ENCODE data around the gene MARK1.

MARK1 gene

DNA sequence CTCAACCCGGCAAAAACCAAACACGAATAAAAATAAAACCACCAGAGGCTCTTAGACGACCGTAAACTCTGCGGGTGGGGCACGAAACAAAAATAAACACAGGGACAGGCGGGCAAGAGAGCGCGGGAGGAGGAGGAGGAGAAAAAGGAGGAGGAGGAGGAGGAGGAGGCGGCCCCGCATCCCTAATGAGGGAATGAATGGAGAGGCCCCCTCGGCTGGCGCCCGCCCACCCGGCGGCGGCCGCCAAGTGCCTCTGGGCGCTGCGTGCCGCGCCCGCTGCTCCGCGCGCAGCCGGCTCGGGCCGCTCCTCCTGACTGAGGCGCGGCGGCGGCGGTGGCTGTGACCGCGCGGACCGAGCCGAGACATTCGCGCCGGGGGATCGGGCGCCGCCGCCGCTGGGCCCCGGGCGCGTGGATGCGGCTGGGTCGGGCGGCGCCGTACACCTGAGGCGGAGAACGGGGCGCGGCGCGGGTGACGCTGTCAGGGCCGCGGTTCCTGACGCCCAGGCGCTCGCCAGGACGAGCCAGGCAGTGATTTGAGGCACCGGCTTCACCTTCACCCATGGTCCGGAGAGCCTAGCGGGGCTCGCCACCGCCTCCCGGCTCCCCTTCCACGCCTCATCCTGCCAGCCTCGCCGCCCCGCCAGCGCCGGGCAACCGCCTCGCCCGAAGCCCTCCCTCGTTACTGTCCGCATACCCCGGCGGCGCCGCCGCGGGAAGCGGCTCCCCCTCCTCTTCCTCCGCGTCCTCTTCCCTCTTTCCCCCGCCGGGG, at the start of gene MARK1:
TSS of gene MARK1 (plus strand) at position 229 of the 771 bp plus-strand sequence. CDS start 687 bp downstream, outside the sequence.
- DNase-seq: no peak

DNA sequence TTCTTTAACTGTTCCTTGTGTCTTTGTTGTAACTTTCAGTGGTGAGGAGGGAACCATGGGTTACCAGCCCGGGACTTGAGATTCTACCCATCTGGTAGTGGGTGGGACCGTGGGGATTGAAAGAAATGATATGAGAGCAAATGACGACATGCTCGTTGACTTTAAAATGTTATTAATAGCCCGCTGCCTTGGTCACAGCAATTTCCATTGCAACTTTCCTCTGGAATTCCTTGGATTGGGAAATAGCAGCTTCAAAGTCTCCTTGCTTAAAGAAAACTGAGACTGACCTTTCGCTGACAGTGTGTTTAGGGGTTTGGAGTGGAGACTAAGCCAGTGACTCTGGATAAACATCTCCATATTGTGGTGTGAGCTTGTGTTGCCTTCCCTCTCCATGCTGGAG, 44.2 kb upstream of the MARK1 start:
- DNase-seq: no peak

DNA sequence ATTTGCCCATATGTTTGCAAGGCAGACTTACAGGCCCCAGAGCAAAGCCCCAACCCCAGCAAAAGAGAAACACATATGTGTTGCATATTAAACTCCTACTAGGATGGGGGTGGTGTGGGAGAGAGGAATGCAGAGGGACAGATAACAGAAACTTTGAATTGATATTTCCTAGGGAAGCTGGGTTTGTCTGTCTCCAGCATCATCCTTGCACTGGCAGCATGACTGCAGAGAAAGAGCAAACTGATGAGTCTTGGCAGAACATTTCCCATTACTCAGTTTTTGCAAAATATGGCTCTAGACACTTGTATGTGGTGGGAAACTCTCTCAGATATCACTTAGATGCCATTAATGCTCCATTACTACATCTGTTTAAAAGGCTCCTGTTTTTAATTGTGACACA, 43.8 kb upstream of the MARK1 start:
- no peak for DNase-seq

DNA sequence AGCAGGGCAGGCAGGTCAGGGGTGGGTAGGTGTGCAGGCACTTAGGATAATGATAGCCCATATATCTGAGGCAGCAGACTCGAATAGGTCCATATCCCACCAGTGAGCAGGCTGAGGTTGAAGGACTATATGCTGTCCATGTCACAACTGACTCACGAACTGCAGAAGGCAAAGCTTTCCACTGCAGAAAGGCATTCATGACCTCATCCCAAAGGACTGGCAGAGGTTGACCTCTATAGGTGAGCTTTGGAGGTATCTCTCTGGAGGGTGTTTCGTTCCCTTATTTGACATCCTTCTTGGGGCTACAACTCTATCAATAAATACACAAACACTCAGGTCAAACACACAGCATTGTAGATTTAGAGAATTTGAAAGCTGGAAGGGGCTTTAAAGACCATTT, 42.8 kb upstream of the MARK1 start:
- no peak for DNase-seq

DNA sequence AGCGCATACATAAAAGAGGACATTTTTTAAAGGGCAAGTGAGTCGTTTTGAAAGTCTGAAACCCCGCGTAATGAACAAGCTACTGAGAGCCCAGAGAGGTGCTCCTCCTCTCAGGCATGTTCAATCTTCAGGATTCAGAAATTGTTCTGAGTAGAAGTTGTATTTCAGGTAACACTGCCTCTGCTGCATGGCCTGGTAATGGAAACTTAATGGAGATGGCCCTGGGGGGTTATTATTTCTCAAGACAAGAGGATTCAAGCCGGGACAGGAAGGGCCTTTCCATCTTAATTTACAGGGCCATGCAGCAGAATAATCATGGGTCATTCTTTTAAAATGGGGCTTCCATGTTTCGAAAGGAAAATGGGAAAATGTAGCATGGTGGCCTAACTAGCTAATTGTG, 42.1 kb upstream of the MARK1 start:
- DNase-seq: no peak

DNA sequence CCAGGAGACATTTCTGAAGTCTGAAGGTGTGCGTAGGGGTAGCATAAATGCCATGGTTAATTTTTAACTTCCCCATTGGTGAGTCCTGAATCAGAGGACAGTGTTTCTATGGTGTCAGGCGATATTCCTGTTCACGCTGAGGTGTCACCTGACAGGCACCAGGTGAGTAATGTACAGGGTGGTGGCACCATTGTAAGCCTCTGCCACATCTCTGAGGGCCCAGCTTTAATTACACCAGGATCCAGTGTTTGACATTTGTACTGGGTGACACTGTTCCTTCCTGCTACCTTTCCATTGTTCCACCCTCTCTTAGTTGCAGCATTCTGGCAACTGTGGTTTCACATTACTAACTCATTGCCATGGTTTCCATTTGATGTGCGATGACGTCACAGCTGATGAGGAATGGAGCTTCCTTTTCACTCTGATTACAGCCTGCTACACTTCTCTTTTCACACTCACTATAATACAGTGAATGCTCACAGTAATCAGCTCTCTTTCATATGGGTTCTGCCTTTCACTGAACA, 40.6 kb upstream of the MARK1 start:
- DNase-seq: no peak

DNA sequence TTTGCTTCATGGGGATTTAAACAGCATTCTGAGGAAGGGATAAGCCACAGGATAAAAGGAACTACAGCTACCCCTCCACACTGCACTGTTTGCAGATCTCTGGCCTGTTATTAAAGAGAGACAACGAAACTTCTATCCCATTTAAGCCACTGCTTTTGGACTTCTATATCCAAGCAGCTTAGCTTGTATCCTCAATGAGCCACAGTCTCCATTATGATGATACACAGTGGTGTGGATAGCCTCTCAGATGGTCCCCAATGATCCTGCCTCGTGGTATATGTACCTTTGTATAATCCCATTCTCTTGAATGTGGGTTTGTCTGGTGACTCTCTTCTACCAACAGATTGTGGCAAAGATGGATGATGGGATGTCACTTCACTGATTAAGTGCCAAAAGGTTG, 36.0 kb upstream of the MARK1 start:
- DNase-seq: no peak

DNA sequence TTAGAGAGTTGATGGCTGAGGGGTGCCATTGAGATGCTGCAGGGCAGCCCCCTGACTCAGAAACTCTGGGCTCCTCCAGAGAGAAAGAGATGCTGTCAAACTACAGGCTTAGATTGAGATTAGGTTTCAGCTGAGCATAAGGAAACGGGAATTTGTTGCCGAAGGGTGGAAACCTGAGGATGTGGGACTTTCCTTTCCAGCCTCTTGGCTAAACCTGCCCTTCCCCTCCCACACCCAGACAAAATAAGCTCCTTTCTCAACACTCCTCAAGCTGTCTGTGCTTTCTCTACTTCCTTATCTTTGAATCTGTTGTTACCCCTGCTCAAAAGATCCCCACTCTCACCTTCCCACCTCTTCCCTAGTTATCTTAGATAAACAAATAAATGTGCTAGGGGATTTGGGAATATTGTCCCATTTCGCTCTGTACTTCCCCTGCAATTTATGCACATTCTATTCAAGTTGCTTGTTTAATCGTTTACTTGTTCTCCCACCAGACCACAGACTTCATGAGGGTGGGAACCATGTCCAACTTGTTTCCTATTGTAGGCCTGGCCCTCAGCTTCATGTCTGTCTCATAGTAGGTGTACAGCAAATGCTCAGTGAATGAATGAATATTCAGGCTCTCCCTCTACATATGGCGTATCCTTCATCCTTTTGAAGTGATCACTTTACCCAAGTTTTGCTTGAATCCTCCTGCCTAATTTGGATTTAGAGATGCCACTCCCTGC, 30.6 kb upstream of the MARK1 start:
- DNase-seq: no peak

DNA sequence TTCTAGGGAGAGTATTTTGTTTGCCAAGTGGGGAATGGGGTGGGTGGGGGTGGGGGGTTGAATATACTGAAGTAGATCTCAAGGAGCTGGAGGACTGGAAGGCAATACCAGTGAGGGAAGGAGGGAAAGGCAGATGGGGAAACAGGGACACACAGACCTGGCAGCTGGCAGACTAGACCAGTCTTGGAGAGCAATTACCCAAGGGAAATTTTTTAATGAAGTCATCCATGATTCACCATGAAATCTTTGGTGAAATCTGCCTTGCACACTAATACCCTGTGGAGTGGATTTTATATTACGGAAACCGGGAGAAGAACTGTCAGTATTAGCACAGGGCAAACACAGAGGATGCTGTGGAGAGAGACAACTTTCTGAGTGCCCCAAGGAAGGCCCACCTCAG, 29.7 kb upstream of the MARK1 start:
- DNase-seq: no peak

DNA sequence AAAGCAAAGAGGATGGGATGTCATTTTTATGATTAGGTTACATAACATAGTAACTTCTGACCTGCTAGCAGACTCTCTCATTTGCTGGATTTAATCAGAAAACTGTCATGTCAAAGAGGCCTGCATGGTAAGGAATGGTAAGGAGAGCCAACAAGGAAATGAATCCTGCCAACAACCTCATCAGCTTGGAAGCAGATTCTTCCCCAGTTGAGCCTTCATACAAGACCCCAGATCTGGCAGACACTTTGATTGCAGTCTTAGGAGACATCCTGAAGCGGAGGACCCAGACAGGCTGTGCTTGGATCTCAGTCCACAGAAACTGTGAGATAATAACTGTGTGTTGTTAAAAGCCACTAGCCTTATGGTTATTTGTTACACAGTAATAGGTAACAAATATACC, 27.6 kb upstream of the MARK1 start:
- DNase-seq: no peak

DNA sequence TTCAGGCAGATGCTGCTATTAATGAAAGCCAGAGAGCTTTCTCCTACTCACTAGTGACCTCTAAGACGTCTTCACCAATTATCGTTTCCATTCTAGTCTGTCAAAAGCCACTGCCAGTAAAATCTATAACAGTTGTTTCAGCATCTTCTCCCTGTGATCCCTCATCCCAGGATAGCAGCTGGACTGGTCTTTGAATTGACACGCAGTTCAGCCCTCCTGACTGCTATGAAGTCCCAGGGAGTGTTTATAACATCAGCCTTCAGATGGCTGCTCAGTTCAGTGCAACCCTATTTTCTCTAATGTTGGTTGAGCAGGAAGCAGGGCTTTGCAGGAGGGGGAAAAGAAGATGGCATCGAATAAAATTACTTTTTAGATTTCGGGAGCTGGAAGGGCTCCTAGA, 23.6 kb upstream of the MARK1 start:
- no peak for DNase-seq

DNA sequence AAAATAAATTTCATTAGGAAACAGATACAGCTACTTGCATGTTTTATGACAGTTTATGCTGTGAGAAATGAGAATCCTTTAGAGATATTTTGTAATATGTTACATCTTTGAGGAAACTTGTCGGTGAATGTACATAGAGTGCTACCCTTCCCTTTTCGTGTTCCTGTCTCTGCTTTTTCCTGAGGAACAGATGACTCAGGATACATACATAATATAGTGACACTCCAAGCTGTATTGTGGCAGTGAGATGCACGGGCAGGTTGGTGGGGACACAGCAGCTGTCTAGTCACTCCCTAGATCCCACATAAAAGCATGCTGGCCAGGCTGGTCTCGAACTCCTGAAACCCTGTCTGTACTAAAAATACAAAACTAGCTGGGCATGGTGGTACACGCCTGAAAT, 20.9 kb upstream of the MARK1 start:
- no peak for DNase-seq

DNA sequence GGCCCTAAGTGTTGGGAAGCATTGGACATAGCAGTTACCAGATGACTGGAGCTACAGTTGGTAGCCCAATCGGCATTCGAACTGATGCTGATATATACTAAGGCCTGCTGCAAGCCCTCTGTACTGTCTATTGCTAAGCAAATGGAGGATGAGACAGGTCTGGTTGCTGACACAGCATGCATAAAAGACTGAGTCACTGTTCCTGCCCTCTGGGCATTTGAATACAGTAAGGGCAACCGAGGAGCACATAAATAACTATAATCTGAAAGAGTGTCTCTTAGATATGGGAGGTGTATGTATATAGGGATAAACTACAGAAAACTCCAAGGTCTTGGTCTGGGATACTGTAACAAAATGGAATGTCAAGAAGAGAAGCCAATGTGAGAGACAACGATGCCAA, 16.8 kb upstream of the MARK1 start:
- no peak for DNase-seq

DNA sequence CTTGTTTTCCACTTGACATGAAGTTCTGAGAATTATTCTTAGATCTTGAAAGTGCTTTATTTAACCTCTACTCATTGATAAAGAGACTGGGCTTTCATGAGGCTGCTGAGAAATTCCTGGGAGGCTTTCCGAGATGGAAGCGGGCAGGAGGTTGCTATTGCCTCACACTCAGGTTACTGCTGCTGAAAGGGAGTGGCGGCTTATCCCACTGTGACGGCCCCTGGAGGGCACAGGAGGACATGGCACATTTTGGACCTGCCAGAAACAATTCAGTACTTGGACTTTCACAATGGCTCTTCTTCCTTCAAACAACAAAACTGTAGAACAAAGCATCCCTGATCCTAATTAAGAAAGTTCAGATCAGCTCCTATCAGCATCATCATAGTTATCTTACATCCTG, 16.2 kb upstream of the MARK1 start:
- no peak for DNase-seq

DNA sequence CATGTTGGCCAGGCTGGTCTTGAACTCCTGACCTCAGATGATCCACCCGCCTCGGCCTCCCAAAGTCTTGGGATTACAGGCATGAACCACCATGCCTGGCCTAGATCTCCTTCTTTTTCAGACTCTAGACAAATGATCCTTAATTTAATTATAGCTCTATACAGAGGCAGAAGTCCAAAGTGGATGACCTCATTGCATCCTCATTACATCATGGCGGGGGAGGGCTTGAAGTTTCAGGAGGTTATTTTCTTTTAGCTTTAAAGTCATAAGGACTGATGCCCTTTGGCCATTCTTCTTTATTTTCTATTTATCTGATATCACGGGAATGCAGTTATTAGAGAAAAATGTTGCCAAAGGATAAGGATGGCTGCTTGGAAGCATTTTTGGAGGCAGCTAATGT, 14.1 kb upstream of the MARK1 start:
- DNase-seq: no peak

DNA sequence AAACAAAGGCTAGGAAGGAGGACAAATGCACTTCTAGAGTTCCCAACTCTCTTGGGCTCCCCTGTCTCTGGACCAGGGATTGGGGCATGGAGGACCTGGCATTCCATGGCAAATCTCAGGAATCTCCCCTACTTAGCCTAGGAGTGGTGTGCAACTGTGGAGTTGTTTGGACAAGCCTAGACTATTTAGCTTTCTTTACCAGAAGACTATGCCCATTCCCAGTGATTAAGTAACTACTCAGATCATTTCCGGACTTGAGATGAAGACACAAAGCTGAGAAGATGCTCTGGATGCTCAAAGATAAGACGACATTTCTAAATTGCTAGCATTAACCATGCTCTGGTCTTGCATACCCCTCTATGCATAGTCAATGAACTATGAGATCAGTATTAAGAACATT, 13.7 kb upstream of the MARK1 start:
- DNase-seq: no peak

DNA sequence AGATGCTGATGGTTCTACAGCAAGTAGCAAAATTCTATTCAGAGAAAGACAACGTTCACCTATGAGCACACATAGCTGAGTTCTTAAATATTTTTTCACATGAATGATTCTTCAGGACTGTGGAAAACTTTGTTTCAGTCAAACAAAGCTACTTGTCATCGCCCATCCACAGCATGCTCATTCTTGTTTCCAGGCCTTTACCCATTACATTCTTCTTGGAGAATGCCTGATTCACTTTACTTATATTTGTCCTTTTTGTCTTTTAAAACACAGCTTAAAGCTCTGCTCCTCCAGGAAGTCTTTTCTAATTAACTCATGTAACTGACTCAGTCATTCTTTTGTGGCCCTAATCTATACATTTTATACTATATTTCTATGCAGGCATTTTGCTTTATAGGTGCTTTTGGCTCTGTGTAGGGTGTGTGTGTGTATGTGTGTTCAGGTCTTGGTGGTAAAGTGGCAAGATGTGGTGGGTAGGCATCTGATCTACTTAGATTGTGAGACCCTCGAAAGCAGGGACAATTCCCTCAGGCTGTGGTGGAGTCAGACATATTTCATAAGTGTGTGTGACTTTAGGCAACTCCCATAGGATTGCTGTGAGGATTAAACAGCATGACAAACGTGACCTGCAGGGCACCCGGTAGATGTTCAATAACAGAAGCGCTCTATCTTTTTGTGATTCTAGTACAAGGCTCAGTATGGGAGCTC, 11.8 kb upstream of the MARK1 start:
- no peak for DNase-seq

DNA sequence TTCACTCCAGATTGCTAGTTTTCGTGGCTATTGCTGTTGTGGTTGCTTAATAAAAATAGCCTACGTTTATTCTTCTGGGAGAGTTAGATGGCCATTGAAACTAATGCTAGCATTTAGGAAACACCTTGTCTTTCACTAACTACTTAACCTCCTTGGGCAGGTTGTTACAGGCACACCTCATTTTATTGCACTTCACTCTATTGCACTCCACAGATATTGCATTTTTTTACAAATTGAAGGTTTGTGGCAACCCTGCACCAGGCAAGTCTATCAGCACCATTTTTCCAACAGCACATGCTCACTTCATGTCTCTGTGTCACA, 11.3 kb upstream of the MARK1 start:
- DNase-seq: no peak

DNA sequence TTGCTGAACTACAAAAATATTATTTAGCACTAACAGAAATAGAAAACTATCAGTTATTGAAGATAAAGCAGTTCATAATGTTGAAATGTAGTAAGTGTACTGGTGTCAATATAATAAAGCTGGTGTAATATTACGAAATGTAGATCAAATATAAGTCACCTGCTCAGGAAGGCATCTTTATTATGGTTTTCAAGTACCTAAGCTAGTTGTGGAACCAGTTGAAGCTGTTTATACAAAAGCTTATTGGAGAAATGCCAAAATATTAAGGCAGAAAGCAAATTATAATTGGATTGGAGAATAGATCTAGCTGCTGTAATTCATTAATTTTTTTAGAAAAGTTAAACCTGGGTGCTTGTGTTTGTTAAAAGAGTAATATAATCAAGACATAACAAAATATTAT, 6.2 kb upstream of the MARK1 start:
- DNase-seq: no peak

DNA sequence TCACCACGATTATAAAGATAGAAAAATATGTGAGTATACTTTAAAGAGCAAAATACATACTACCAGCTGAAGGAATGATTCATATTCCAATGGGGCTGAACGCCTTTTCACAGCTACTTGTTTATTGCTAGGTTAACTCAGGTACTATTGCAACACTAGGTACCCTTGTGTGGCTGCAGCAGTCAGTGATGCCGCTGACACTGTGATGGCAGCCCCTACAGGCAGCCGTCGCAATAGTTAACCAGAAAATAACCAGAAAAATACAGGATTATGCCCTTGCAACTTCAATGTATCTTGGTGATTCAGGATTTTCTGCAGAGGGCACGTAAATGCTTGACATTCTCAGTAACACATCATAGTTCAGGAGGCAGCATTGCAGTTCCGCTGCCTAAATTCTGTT, 1.6 kb upstream of the MARK1 start:
- no peak for DNase-seq

DNA sequence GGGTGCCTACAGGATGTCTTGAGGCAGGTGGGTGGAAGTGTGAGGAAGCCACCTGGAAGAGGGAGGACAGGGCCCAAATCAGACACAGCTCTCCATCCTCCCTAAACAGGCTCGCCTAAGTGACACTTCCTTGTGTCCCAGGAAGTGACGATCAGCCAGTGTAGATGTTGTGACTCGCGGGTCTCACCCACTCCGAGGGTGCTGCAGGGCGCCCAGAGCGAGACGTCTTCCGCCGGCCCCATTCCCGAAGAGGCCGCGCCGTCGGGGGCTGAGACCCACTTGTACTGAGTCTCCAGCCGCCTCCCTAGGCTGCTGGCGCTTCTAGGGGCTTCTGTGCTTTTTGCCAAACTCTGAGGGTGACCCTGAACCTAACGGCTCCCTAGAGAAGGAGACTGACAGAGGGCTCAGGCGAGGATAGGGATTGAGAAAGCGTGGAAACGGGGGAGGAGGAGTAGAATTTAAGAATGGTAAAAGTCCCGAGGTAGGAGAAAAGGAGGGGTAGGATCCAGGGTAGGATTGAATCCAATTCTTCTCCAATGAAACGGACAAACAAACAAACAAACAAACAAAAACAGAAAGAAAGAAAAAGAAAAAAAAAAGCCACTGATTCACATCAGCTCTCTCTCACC, 543 bp upstream of the MARK1 start:
- DNase-seq: no peak

DNA sequence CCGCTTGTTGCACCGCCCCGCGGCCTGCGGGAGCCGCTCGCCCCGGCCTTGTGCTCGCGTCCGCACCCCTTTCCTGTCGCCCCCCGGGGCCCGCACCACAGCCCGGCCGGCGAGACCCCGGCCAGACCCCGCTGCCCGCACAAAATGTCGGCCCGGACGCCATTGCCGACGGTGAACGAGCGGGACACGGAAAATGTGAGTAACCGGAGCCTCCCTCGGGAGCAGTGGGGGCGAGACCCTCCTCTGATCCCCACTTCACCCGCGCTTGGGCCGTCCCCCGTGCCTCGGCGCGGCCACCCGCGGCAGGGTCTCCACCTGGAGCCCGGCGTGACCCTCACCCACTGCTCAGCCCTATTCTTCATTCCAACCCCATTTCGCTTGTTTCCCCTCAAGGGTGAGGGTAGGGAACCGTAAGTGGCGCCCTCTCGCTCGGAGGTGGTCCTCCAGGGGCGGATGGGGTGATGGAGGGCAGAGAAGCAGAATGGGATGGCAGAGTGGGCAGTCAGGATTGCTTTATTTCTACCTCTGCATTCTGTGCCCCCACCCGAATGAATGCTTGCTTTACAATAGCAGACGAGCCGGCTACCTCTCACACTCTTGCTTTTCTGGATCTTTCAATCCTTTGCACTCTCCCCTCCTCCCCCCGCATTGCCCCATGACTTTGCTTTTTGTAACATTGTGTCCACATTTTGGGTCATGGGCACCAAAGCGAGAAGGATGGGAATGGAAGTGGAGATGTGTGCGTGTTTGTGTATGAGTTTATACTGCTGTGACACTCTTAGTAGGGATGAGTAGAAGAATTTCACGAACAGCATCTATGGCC, 954 bp downstream of the MARK1 start:
- no peak for DNase-seq
